ENCODE measurements around the gene RPL14. TPM values are rescaled to one million over a fixed set of nuclear protein-coding genes. Genes with fewer than 3 reads are reported as not detected.

Gene RPL14
- polyA plus RNA-seq, result 1,000 to 10,000 TPM; 1,014 to 1,543 (median 1,365) TPM
- long read RNA-seq, donor 1, result 0 reads
- long read RNA-seq, donor 2, full-length matches to known transcripts, result 465 of 501 reads
- long read RNA-seq, donor 2, partial matches to known transcripts, result 31 of 501 reads
- long read RNA-seq, donor 2, other reads (novel, unspliced or antisense), result 5 of 501 reads
- long read RNA-seq, donor 3, full-length matches to known transcripts, result 770 of 1,108 reads
- long read RNA-seq, donor 3, partial matches to known transcripts, result 316 of 1,108 reads
- long read RNA-seq, donor 3, other reads (novel, unspliced or antisense), result 22 of 1,108 reads
- long read RNA-seq, donor 4, full-length matches to known transcripts, result 26 of 31 reads
- long read RNA-seq, donor 4, partial matches to known transcripts, result 5 of 31 reads
- long read RNA-seq, donor 4, other reads (novel, unspliced or antisense), result 0 of 31 reads
- long read RNA-seq, donor 5, full-length matches to known transcripts, result 252 of 464 reads
- long read RNA-seq, donor 5, partial matches to known transcripts, result 212 of 464 reads
- long read RNA-seq, donor 5, other reads (novel, unspliced or antisense), result 0 of 464 reads
- long read RNA-seq, donor 6, full-length matches to known transcripts, result 732 of 865 reads
- long read RNA-seq, donor 6, partial matches to known transcripts, result 124 of 865 reads
- long read RNA-seq, donor 6, other reads (novel, unspliced or antisense), result 9 of 865 reads
- long read RNA-seq, donor 7, result 0 reads
- long read RNA-seq, donor 8, full-length matches to known transcripts, result 121 of 143 reads
- long read RNA-seq, donor 8, partial matches to known transcripts, result 22 of 143 reads
- long read RNA-seq, donor 8, other reads (novel, unspliced or antisense), result 0 of 143 reads
- long read RNA-seq, donor 9, full-length matches to known transcripts, result 192 of 235 reads
- long read RNA-seq, donor 9, partial matches to known transcripts, result 43 of 235 reads
- long read RNA-seq, donor 9, other reads (novel, unspliced or antisense), result 0 of 235 reads
- long read RNA-seq, donor 10, full-length matches to known transcripts, result 1,134 of 1,366 reads
- long read RNA-seq, donor 10, partial matches to known transcripts, result 165 of 1,366 reads
- long read RNA-seq, donor 10, other reads (novel, unspliced or antisense), result 67 of 1,366 reads

DNA sequence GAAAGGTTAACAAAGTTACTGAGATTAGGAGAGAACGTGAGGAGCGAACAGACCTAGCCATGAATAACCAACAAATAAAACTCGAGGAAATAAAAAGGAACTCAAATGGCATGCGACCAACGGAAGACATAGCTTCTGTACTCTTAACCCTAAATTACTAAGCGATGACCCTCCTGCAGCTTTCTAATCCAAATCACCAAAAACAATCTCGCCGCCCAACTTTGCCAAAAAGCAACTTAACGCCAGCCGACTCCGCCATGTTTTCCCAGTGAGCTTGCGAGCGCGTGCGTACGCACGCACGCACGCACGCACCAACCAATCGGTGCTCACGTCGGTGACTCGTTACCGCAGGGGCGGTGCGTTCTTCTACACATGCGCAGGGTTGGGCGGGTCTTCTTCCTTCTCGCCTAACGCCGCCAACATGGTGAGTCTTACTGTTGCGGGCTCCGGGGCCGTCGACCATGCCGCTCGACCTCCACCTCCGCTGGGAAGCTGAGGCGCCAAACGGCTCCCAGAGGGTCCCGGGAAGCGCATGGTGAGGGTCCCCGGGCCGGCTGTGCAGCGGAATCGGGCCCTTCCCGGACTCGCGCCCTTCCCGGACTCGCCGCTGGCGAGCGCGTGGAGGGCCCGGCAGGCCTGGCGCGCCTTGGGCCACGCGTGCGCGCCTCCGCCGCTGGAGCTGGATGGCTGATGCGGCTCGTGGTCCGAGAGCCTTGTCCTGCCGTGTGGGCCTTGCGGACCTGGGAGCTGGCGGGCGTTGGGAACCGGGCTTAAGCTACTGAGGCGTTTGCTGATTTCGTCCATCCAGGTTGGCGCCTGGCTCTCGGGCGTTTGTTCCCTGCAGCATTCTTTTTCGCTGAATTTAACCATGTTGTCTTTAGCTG lies at the start of gene RPL14:
Gene RPL14 (plus strand): TSS at position 400 of the 884 bp plus-strand sequence. CDS start 133 bp downstream, at position 533.
- peaks cover 3 to 12% (median 6%) of the 10 kb centered on the region in 3 donors for H3K4me1 ChIP-seq (ENCODE audit: control insufficient read depth in 3 of 3, insufficient read depth in 2 of 3, low read depth in 1 of 3, low read length in 2 of 3)
- H3K27me3 ChIP-seq (ENCODE audit: control insufficient read depth in 3 of 3, insufficient read depth in 3 of 3, low read length in 3 of 3), result no peaks in the 10 kb centered on the region
- peak within 1 kb of the TSS; percentile 71 to 95 (median 85) for H3K27ac ChIP-seq (ENCODE audit: low read depth in 1 of 3, low read length in 2 of 3)
- no peaks in the 10 kb centered on the region for H3K9me3 ChIP-seq (ENCODE audit: control insufficient read depth in 2 of 2, insufficient read depth in 1 of 2, low read depth in 1 of 2, low read length in 1 of 2)
- H3K36me3 ChIP-seq (ENCODE audit: control insufficient read depth in 3 of 3, insufficient read depth in 2 of 3, low read depth in 1 of 3, low read length in 3 of 3), result peaks cover 1 to 27% (median 2%) of the 10 kb centered on the region in 3 donors
- DNase-seq (peak; percentile 97 to 99), FAIRE-seq (no peak)
- H3K4me3 ChIP-seq (ENCODE audit: low read depth in 1 of 3, low read length in 3 of 3), result peak within 1 kb of the TSS; percentile 77 to 98 (median 91)
- WGBS, 3 donors, result 0% methylated on average over 66 to 79 of the region's 79 CpGs

DNA sequence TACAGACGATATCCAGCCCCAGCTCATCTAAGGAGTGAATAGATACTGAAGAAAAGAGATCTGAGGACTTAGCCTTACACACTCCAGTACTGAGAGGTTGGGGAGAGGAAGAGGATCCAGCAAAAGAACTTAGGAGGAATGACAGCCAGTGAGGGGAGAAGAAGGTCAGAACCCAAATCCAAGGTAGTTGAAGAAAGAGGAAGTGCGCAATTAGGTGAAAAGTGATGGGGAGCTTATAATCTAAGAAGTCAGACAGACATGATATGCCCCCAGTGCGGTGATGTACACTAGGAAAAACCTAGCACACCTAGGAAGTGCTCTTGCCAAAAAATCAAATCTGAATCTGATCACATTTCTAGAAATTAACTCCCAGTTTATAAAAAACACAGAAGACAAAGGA lies 49.5 kb upstream of the RPL14 start:
- Histone ChIP-seq H3K27me3 (ENCODE audit: control insufficient read depth in 3 of 3, insufficient read depth in 3 of 3, low read length in 3 of 3) (no peaks in the 10 kb centered on the region), H3K9me3 (ENCODE audit: control insufficient read depth in 2 of 2, insufficient read depth in 1 of 2, low read depth in 1 of 2, low read length in 1 of 2) (no peaks in the 10 kb centered on the region), H3K27ac (ENCODE audit: low read depth in 1 of 3, low read length in 2 of 3) (no peak overlapping the region), H3K36me3 (ENCODE audit: control insufficient read depth in 3 of 3, insufficient read depth in 2 of 3, low read depth in 1 of 3, low read length in 3 of 3) (no peaks in the 10 kb centered on the region), H3K4me1 (ENCODE audit: control insufficient read depth in 3 of 3, insufficient read depth in 2 of 3, low read depth in 1 of 3, low read length in 2 of 3) (no peaks in the 10 kb centered on the region), H3K4me3 (ENCODE audit: low read depth in 1 of 3, low read length in 3 of 3) (no peak overlapping the region)
- no peak for DNase-seq
- FAIRE-seq, result no peak
- WGBS, 3 donors, result 84 to 85% (median 84%) methylated on average over 3 of the region's 3 CpGs

DNA sequence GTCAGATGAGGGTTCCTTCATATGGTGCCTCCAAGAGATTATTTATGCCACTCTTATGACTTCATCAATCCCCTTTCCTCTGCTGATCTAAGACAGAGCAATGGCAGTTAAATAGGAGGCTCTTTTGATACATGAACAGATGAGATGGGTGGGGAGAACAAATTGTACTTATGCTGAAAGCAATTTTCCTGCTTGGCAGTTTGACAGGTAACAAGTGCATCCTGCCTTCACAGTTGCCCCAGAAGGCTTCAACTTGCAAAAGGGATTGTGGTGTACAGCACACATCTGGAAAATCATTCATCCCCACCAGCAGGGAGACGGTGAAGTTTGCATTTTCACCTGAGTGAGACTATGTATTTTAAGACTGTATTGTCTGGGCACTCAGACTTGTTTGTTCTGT lies 42.9 kb upstream of the RPL14 start:
- no peaks in the 10 kb centered on the region for H3K4me1 ChIP-seq (ENCODE audit: control insufficient read depth in 3 of 3, insufficient read depth in 2 of 3, low read depth in 1 of 3, low read length in 2 of 3)
- DNase-seq (peak in 1 of 2 donors; percentile 3), FAIRE-seq (no peak)
- no peaks in the 10 kb centered on the region for H3K27me3 ChIP-seq (ENCODE audit: control insufficient read depth in 3 of 3, insufficient read depth in 3 of 3, low read length in 3 of 3)
- no peaks in the 10 kb centered on the region for H3K36me3 ChIP-seq (ENCODE audit: control insufficient read depth in 3 of 3, insufficient read depth in 2 of 3, low read depth in 1 of 3, low read length in 3 of 3)
- H3K27ac ChIP-seq (ENCODE audit: low read depth in 1 of 3, low read length in 2 of 3), result no peak overlapping the region
- no peak overlapping the region for H3K4me3 ChIP-seq (ENCODE audit: low read depth in 1 of 3, low read length in 3 of 3)
- WGBS, 3 donors, result 71 to 87% (median 72%) methylated on average over 1 of the region's 1 CpG
- H3K9me3 ChIP-seq (ENCODE audit: control insufficient read depth in 2 of 2, insufficient read depth in 1 of 2, low read depth in 1 of 2, low read length in 1 of 2), result no peaks in the 10 kb centered on the region

DNA sequence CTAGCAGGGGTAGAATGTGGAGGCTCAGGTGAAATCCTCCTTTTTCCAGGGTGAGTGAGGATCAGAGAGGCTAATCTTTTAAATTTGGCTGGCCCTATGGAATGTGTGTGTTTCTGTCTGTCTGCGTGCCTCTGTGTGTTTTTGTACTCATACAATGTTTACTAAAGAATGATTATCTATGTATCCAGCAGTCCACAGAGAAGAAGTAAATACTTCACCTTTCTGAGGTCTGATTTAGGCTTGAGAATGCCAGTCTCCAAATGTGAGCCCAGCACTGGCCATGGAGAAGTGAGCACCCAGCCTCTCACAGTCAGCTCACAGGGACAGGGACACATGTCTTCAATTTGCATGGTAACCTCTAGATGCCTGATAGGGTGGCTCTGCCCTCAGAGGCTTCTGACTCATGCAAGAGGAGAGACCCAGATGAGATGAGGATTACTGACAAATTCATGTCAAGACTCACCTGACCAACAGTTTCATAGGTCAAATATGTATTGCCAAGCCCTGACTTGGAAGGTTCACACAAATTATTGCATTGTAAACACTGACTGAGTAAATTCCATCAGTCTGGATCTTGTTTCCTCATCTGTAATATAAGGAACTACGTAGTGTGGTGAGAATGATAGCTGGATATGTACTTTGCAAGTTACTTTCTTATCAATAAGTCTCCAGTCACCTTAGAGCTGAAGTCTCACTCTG lies 39.1 kb upstream of the RPL14 start:
- Histone ChIP-seq H3K36me3 (ENCODE audit: control insufficient read depth in 3 of 3, insufficient read depth in 2 of 3, low read depth in 1 of 3, low read length in 3 of 3) (no peaks in the 10 kb centered on the region), H3K9me3 (ENCODE audit: control insufficient read depth in 2 of 2, insufficient read depth in 1 of 2, low read depth in 1 of 2, low read length in 1 of 2) (no peaks in the 10 kb centered on the region), H3K4me3 (ENCODE audit: low read depth in 1 of 3, low read length in 3 of 3) (no peak overlapping the region), H3K27ac (ENCODE audit: low read depth in 1 of 3, low read length in 2 of 3) (no peak overlapping the region), H3K27me3 (ENCODE audit: control insufficient read depth in 3 of 3, insufficient read depth in 3 of 3, low read length in 3 of 3) (no peaks in the 10 kb centered on the region), H3K4me1 (ENCODE audit: control insufficient read depth in 3 of 3, insufficient read depth in 2 of 3, low read depth in 1 of 3, low read length in 2 of 3) (no peaks in the 10 kb centered on the region)
- DNase-seq, result peak; percentile 63 to 68
- WGBS, 3 donors, result 50 to 64% (median 64%) methylated on average over 2 of the region's 2 CpGs
- no peak for FAIRE-seq

DNA sequence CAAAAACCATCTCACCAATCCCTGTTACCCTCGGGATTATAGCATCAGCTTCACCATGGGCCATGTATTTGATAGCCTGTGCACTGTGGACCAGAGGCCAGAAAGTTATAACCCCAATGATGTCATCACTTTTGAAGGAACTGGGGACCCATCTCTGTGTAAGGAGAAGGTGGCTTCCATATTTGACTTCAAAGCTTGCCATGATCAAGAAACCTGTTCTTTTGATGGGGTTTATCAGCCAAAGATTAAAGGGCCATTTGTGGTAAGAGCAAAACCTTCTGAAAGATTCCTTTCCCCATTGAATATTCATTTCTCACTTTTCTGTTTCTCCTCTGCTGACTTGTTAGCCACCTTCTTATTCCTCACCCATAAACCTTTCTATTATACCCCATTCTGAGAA lies 34.3 kb upstream of the RPL14 start:
- 68 to 75% (median 75%) methylated on average over 1 of the region's 1 CpG for WGBS, 3 donors
- H3K36me3 ChIP-seq (ENCODE audit: control insufficient read depth in 3 of 3, insufficient read depth in 2 of 3, low read depth in 1 of 3, low read length in 3 of 3), result no peaks in the 10 kb centered on the region

DNA sequence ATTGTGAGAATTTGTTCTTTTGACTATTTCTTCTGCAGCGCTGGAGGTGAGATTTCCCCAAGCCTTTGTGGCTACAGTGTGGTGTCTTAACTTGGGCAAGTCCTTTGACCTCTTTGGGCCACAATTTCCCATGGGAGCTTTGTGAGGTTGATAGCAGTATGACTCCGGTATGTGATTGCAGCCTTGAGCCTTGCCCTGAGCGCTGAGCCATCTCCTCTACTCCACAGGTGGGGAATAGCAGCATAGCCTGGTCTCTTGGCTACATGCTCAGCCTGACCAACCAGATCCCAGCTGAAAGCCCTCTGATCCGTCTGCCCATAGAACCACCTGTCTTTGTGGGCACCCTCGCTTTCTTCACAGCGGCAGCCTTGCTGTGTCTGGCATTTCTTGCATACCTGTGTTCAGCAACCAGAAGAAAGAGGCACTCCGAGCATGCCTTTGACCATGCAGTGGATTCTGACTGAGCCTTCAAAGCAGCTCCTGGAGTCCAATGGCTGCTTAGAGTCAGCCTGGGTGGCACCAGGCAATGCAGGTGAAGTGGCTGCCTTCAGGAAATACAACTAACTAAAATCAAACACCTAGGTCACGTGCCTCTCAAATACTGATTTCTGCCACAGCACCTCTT lies 30.0 kb upstream of the RPL14 start:
- FAIRE-seq, result no peak
- Histone ChIP-seq H3K4me1 (ENCODE audit: control insufficient read depth in 3 of 3, insufficient read depth in 2 of 3, low read depth in 1 of 3, low read length in 2 of 3) (no peaks in the 10 kb centered on the region), H3K9me3 (ENCODE audit: control insufficient read depth in 2 of 2, insufficient read depth in 1 of 2, low read depth in 1 of 2, low read length in 1 of 2) (no peaks in the 10 kb centered on the region), H3K27ac (ENCODE audit: low read depth in 1 of 3, low read length in 2 of 3) (no peak overlapping the region), H3K36me3 (ENCODE audit: control insufficient read depth in 3 of 3, insufficient read depth in 2 of 3, low read depth in 1 of 3, low read length in 3 of 3) (no peaks in the 10 kb centered on the region), H3K27me3 (ENCODE audit: control insufficient read depth in 3 of 3, insufficient read depth in 3 of 3, low read length in 3 of 3) (no peaks in the 10 kb centered on the region), H3K4me3 (ENCODE audit: low read depth in 1 of 3, low read length in 3 of 3) (no peak overlapping the region)
- DNase-seq, result no peak
- WGBS, 3 donors, result 89 to 95% (median 93%) methylated on average over 8 of the region's 8 CpGs

More for the DNA sequence above, 34.3 kb upstream of the RPL14 start:
- FAIRE-seq (no peak), DNase-seq (no peak)
- Histone ChIP-seq H3K4me1 (ENCODE audit: control insufficient read depth in 3 of 3, insufficient read depth in 2 of 3, low read depth in 1 of 3, low read length in 2 of 3) (no peaks in the 10 kb centered on the region), H3K9me3 (ENCODE audit: control insufficient read depth in 2 of 2, insufficient read depth in 1 of 2, low read depth in 1 of 2, low read length in 1 of 2) (no peaks in the 10 kb centered on the region), H3K27me3 (ENCODE audit: control insufficient read depth in 3 of 3, insufficient read depth in 3 of 3, low read length in 3 of 3) (no peaks in the 10 kb centered on the region), H3K4me3 (ENCODE audit: low read depth in 1 of 3, low read length in 3 of 3) (no peak overlapping the region), H3K27ac (ENCODE audit: low read depth in 1 of 3, low read length in 2 of 3) (no peak overlapping the region)

DNA sequence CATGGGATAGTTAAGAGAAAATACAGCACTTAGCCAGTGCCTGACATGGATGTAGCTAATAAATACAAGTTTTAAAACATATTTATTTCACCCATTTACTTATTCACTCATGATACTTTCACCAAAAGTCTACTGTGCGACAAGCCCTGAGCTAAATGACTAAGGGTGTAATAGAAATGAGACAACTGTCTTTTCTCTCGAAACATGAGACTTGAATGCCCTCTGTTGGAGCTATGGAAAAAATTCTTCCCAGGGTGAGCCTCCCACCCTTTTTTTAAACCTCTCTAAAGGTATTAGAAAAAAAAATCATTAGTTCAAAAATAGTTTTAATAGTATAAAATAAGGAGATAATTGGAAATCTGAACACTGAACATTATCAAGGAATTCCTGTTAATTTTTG lies 24.3 kb upstream of the RPL14 start:
- FAIRE-seq (no peak), DNase-seq (no peak)
- 73 to 80% (median 79%) methylated on average over 2 of the region's 2 CpGs for WGBS, 3 donors
- H3K27me3 ChIP-seq (ENCODE audit: control insufficient read depth in 3 of 3, insufficient read depth in 3 of 3, low read length in 3 of 3), result no peaks in the 10 kb centered on the region
- no peak overlapping the region for H3K4me3 ChIP-seq (ENCODE audit: low read depth in 1 of 3, low read length in 3 of 3)
- no peaks in the 10 kb centered on the region for H3K4me1 ChIP-seq (ENCODE audit: control insufficient read depth in 3 of 3, insufficient read depth in 2 of 3, low read depth in 1 of 3, low read length in 2 of 3)
- H3K9me3 ChIP-seq (ENCODE audit: control insufficient read depth in 2 of 2, insufficient read depth in 1 of 2, low read depth in 1 of 2, low read length in 1 of 2), result no peaks in the 10 kb centered on the region
- no peaks in the 10 kb centered on the region for H3K36me3 ChIP-seq (ENCODE audit: control insufficient read depth in 3 of 3, insufficient read depth in 2 of 3, low read depth in 1 of 3, low read length in 3 of 3)
- H3K27ac ChIP-seq (ENCODE audit: low read depth in 1 of 3, low read length in 2 of 3), result no peak overlapping the region
